ENCODE data around the gene WDCP.
A peak's percentile ranks its signal among the peaks of the same experiment; 100 is the strongest.

The WDCP gene

DNA sequence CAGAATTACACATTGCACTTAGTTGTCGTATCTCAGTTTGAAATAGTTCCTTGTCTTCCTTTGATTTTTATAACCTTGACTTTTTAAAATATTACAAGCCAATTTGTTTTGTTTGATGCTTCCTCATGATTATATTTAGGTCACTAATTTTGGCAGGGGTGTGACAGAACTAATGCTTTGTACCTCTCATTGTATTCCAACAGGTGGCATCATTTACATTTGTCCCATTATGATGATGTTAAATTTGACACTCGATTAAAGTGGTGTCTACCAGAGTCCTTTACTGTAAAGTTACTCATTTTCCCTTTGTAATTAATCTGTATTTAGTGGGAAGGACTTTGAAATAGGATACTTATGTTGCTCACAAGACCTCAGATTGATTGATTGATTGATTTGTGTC is 58.8 kb downstream of the WDCP start:
- DNase-seq, result peak; percentile 9

Measured in NCI-H1105 treated with DMSO at 0.1 percent for 48 hours (cell line).